Activated CD4-positive, alpha-beta memory T cell treated with anti-CD3 and anti-CD28 coated beads for 36 hours (primary cell): Measurements from ENCODE around the gene VGLL4. TPM values are rescaled to one million over a fixed set of nuclear protein-coding genes. Genes with fewer than 3 reads are reported as not detected.

Experiments used
- CTCF ChIA-PET: fragments of 350-600 bp; sonication (Branson Sonifier 250); formaldehyde crosslinking; loops from one replicate; lab custom pipeline; 2021; ENCODE audit warnings: antibody characterized with exemption, inconsistent platforms; lab: Charles Lee
- POLR2A ChIA-PET: fragments of 350-600 bp; sonication (Branson Sonifier 250); formaldehyde crosslinking; loops from one replicate; lab custom pipeline; 2021; ENCODE audit warnings: antibody characterized with exemption; lab: Charles Lee
- DNase-seq: peaks from one replicate; pipeline ENCODE4 v3.0.0-alpha.2; 2020
- H3K27ac Mint-ChIP-seq: one replicate; pipeline ENCODE4 v1.8.0; 2021; ENCODE audit warnings: mixed read lengths
- H3K27me3 Mint-ChIP-seq: one replicate; pipeline ENCODE4 v1.8.0; 2021; ENCODE audit warnings: mixed read lengths
- H3K36me3 Mint-ChIP-seq: one replicate; pipeline ENCODE4 v1.8.0; 2021; ENCODE audit warnings: mixed read lengths
- H3K4me1 Mint-ChIP-seq: one replicate; pipeline ENCODE4 v1.8.0; 2021; ENCODE audit warnings: low read depth, mixed read lengths
- H3K4me3 Mint-ChIP-seq: one replicate; pipeline ENCODE4 v1.8.0; 2021; ENCODE audit warnings: mild to moderate bottlenecking, mixed read lengths
- H3K9me3 Mint-ChIP-seq: one replicate; pipeline ENCODE4 v1.8.0; 2021; ENCODE audit warnings: mixed read lengths
- intact Hi-C: fragments of 100-400 bp; cut with micrococcal nuclease; formaldehyde crosslinking; loops from one replicate; pipeline ENCODE4 v1.15.1; 2023
- total RNA-seq, 2 experiments: library from RNA; stranded (reverse); gene quantifications; one replicate each; pipeline ENCODE4 v1.2.3, GENCODE V29; 2021

VGLL4 gene
- total RNA-seq, 2 experiments from 2014 or later: 18.2 to 18.7 TPM

DNA sequence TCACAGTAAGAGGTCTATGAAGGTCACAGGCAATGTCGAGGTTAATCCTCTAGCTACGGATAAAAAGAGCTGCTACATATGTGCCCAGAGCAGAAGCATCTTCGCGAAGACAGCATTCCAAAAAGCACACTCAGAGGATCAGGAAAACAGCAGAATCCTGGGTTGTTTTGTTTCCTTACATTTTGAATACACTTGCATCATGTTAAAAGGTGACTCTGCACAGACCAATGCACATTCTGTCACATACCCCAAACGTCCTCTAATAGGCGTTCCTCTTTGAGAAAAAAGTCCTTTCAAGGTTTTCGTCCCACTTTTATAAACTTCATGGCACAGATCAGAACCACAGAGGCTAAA lies 52.7 kb downstream of the VGLL4 start:
- POLR2A ChIA-PET: interaction anchor here (0.6 kb wide), 1 partner anchor 20 kb away, joined by 3 read pairs; no protein-coding TSS in a partner anchor
- peaks cover 14% of the 10 kb centered on the region for H3K4me1 Mint-ChIP-seq
- DNase-seq: no peak
- no peaks in the 10 kb centered on the region for H3K9me3 Mint-ChIP-seq
- intact Hi-C loops: no loop called here
- peaks cover 2% of the 10 kb centered on the region for H3K36me3 Mint-ChIP-seq
- no peak overlapping the region for H3K4me3 Mint-ChIP-seq
- no peaks in the 10 kb centered on the region for H3K27me3 Mint-ChIP-seq
- CTCF ChIA-PET: no interaction called here
- no peak overlapping the region for H3K27ac Mint-ChIP-seq

DNA sequence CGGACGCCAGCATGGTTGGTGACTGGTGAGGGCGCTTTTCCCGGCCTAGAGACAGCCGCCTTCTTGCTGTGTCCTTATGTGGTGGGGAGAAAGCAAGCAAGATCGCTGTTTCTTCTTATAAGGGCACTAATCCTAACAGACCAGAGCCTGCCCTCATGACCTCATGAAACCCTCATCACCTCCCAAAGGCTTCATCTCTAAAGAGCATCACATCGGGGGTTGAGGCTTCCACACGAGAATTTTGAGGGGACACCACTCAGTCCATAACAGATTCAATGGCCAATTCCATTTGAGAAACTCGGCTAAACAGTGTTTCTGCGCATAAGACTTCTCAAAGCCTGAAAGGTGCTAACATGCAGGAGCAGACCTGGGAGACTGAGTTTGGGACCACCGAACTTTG lies 54.0 kb downstream of the VGLL4 start:
- no peaks in the 10 kb centered on the region for H3K27me3 Mint-ChIP-seq
- no peak overlapping the region for H3K27ac Mint-ChIP-seq
- DNase-seq: no peak
- intact Hi-C loops: no loop called here
- H3K4me3 Mint-ChIP-seq: no peak overlapping the region
- POLR2A ChIA-PET: no interaction called here
- H3K9me3 Mint-ChIP-seq: no peaks in the 10 kb centered on the region
- H3K4me1 Mint-ChIP-seq: peaks cover 21% of the 10 kb centered on the region
- CTCF ChIA-PET: interaction anchor here (0.7 kb wide), 1 partner anchor 214 kb away, joined by 3 read pairs; no protein-coding TSS in a partner anchor
- no peaks in the 10 kb centered on the region for H3K36me3 Mint-ChIP-seq

- Mint-ChIP-seq H3K27ac (no peak overlapping the region), H3K27me3 (no peaks in the 10 kb centered on the region), H3K9me3 (no peaks in the 10 kb centered on the region), H3K4me1 (peaks cover 29% of the 10 kb centered on the region), H3K4me3 (no peak overlapping the region), H3K36me3 (no peaks in the 10 kb centered on the region)
- no peak for DNase-seq
- intact Hi-C loops: no loop called here
- ChIA-PET CTCF (no interaction called here), POLR2A (no interaction called here)
Measured at GRCh38 chr3:11588755-11589154, 55.0 kb downstream of the VGLL4 start.

- POLR2A ChIA-PET: no interaction called here
Measured at GRCh38 chr3:11588338-11588737, 55.4 kb downstream of the VGLL4 start.

GRCh38 chr3:11587766-11588165 lies 55.9 kb downstream of the VGLL4 start:
- H3K36me3 Mint-ChIP-seq: no peaks in the 10 kb centered on the region
- no peaks in the 10 kb centered on the region for H3K27me3 Mint-ChIP-seq
- H3K9me3 Mint-ChIP-seq: no peaks in the 10 kb centered on the region
- intact Hi-C loops: no loop called here
- CTCF ChIA-PET: no interaction called here
- no peak overlapping the region for H3K27ac Mint-ChIP-seq
- no peak overlapping the region for H3K4me3 Mint-ChIP-seq
- no peak for DNase-seq
- H3K4me1 Mint-ChIP-seq: peaks cover 34% of the 10 kb centered on the region
- POLR2A ChIA-PET: no interaction called here

More at GRCh38 chr3:11588338-11588737, 55.4 kb downstream of the VGLL4 start:
- no peaks in the 10 kb centered on the region for H3K27me3 Mint-ChIP-seq
- CTCF ChIA-PET: no interaction called here
- no peak for DNase-seq
- intact Hi-C loops: no loop called here
- H3K4me1 Mint-ChIP-seq: peaks cover 31% of the 10 kb centered on the region
- H3K36me3 Mint-ChIP-seq: no peaks in the 10 kb centered on the region
- no peaks in the 10 kb centered on the region for H3K9me3 Mint-ChIP-seq
- H3K27ac Mint-ChIP-seq: no peak overlapping the region
- no peak overlapping the region for H3K4me3 Mint-ChIP-seq

GRCh38 chr3:11584570-11584969 lies 59.1 kb downstream of the VGLL4 start:
- intact Hi-C loops: no loop called here
- H3K4me3 Mint-ChIP-seq: no peak overlapping the region
- no peak overlapping the region for H3K27ac Mint-ChIP-seq
- no peak for DNase-seq
- H3K36me3 Mint-ChIP-seq: no peaks in the 10 kb centered on the region
- ChIA-PET POLR2A (no interaction called here), CTCF (no interaction called here)
- peaks cover 39% of the 10 kb centered on the region for H3K4me1 Mint-ChIP-seq
- H3K27me3 Mint-ChIP-seq: no peaks in the 10 kb centered on the region
- H3K9me3 Mint-ChIP-seq: no peaks in the 10 kb centered on the region

GRCh38 chr3:11583638-11584046 lies 60.1 kb downstream of the VGLL4 start:
- no peaks in the 10 kb centered on the region for H3K9me3 Mint-ChIP-seq
- intact Hi-C loops: no loop called here
- H3K27ac Mint-ChIP-seq: no peak overlapping the region
- ChIA-PET POLR2A (no interaction called here), CTCF (no interaction called here)
- H3K36me3 Mint-ChIP-seq: no peaks in the 10 kb centered on the region
- no peaks in the 10 kb centered on the region for H3K27me3 Mint-ChIP-seq
- no peak overlapping the region for H3K4me3 Mint-ChIP-seq
- H3K4me1 Mint-ChIP-seq: peaks cover 34% of the 10 kb centered on the region
- no peak for DNase-seq

- intact Hi-C loops: no loop called here
- Mint-ChIP-seq H3K27ac (no peak overlapping the region), H3K36me3 (no peaks in the 10 kb centered on the region), H3K9me3 (no peaks in the 10 kb centered on the region), H3K4me3 (no peak overlapping the region), H3K4me1 (peaks cover 31% of the 10 kb centered on the region), H3K27me3 (no peaks in the 10 kb centered on the region)
- ChIA-PET CTCF (no interaction called here), POLR2A (no interaction called here)
- DNase-seq: no peak
Measured at GRCh38 chr3:11583235-11583634, 60.5 kb downstream of the VGLL4 start.

DNA sequence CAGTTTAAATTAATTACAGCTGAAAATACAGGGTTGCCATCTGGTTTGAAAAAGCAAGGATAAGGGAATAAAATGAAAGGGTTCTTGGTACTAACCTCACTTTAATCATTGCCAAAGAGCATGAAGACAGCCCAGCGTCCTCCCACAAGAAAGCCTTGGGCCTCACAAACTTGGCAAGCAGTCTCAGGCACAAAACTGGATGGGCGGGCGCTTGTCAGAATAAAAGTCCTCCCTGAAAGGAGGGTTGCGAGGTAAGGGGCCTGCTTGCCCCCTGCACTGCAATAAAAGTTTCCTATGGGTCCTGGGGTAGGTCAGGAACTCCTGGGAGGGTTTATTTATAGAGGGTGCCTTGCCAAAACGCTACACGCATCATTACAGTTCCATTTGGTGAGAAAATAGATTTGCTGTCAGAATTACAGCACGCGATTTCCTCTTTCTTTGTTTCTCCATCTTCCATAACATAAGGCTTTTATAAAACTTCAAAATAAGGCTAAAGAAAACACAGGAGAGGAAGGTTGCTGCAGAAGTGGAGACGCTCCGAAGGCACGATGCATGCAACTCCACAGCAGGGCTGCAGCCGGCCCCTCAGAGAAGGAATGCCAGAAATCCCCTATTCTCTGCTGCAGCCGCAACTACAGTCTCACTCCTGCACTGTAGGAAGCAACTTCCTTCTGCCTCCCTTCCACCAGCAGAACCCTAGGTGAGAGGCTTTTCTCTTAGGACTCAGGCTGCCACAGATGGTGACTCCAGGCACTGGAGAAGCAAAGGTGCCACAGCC lies 61.3 kb downstream of the VGLL4 start:
- DNase-seq: no peak
- Mint-ChIP-seq H3K4me3 (no peak overlapping the region), H3K36me3 (no peaks in the 10 kb centered on the region), H3K27me3 (no peaks in the 10 kb centered on the region), H3K4me1 (peaks cover 31% of the 10 kb centered on the region), H3K9me3 (no peaks in the 10 kb centered on the region), H3K27ac (no peak overlapping the region)
- intact Hi-C loops: no loop called here
- POLR2A ChIA-PET: no interaction called here
- CTCF ChIA-PET: no interaction called here

DNA sequence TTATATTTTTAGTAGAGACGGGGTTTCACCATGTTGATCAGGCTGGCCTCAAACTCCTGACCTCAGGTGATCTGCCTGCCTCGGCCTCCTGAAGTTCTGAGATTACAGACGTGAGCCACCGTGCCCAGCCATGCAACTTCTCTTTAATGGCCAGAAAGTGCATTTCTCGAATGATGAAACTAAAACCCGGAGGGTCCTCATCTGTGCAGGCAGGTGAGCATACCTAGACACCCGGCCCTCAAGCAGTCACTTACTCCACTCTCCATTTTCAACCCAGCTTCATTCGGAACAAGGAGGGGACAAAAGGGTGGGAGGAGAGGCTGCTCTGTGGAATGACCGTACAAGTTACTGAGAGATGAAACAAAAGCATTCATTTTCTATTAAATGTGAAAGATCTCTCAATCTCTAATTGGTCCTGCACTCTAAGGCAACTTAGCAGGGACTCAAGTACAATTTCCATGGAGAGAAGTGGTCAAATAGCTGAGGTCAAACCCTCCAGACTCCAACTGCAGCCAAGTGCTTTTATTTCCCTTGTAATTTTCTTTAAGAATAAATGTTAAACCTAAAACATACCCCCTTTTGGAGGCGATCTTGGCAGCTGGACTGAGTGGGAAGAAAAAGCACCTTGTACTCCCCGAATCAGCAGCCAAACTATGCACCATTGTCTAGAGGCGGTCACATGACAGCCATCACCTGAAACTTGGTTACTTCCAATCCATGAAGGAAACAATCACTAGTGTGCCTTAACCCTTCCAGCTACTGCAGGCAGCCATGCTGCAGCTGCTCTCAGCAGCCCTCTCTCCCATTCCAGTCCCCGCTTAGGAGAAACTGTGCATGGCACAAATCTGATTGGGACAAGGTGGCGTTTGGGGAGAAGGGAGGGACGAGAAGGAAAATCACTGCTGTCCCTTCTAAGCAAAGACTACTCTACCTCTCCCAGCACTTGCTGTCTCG lies 62.2 kb downstream of the VGLL4 start:
- POLR2A ChIA-PET: no interaction called here
- Mint-ChIP-seq H3K27me3 (no peaks in the 10 kb centered on the region), H3K9me3 (no peaks in the 10 kb centered on the region), H3K4me3 (no peak overlapping the region), H3K27ac (no peak overlapping the region), H3K36me3 (no peaks in the 10 kb centered on the region), H3K4me1 (peaks cover 29% of the 10 kb centered on the region)
- intact Hi-C loops: no loop called here
- CTCF ChIA-PET: no interaction called here
- no peak for DNase-seq

DNA sequence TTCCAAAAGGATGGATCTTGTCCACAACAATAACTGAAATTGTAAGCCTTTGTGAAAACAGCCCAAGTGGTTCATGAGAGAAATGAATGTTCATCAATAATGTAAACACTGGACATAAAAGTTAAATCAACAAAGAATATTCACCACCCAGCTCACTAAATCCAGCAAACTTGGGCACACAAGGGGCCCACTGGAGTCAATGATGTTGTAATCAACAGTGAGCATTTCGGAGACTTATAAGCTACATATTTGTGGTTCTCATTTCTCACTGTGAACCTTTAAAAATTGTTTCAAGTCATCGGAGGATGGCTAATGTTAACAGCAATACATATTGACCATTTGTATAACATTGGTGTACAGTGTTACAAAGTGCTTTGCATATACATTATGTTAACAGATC lies 63.1 kb downstream of the VGLL4 start:
- Mint-ChIP-seq H3K4me1 (peaks cover 28% of the 10 kb centered on the region), H3K27ac (no peak overlapping the region), H3K9me3 (no peaks in the 10 kb centered on the region), H3K36me3 (no peaks in the 10 kb centered on the region), H3K4me3 (no peak overlapping the region), H3K27me3 (no peaks in the 10 kb centered on the region)
- ChIA-PET POLR2A (no interaction called here), CTCF (no interaction called here)
- intact Hi-C loops: no loop called here
- no peak for DNase-seq

DNA sequence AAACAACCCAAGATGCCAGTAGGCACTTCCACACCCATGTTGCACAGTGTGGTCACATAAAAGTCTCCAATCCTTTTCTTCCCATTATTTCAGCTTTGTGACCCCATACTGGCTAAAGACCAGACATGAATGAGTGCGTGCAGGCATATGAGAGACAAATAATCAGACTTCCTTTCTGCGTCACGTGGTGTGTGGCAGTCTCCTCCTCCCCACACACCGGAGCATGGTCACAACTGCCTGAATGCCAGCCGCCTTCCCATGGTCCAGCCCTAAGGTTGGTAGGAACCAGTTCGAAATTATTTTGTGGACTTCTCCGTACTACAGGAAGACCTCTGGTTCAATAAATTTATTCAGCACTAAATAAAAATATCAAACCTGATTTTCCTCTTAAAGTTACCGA lies 65.5 kb downstream of the VGLL4 start:
- DNase-seq: no peak
- POLR2A ChIA-PET: no interaction called here
- Mint-ChIP-seq H3K9me3 (no peaks in the 10 kb centered on the region), H3K27ac (no peak overlapping the region), H3K4me1 (peaks cover 14% of the 10 kb centered on the region), H3K36me3 (no peaks in the 10 kb centered on the region), H3K4me3 (no peak overlapping the region), H3K27me3 (no peaks in the 10 kb centered on the region)
- CTCF ChIA-PET: no interaction called here
- intact Hi-C loops: no loop called here
